Measurements from ENCODE around the gene NRTN.
A peak's percentile ranks its signal among the peaks of the same experiment; 100 is the strongest.

GRCh38 chr19:5864725-5865486 is 60.0 kb downstream of the NRTN start:
- TF ChIP-seq MAFK (IDR thresholded peaks at IDR 0.05; ENCODE audit: low read depth, low read length) (no peak), CTCF (conservative IDR thresholded peaks at IDR 0.05; ENCODE audit: low read depth, low read length) (0 out of 2 replicates have a peak, but pooled peaks have one; percentile 3), POLR2A (IDR thresholded peaks at IDR 0.05; ENCODE audit: low read depth, low read length) (no peak), MAZ (IDR thresholded peaks at IDR 0.05; ENCODE audit: borderline replicate concordance, low read depth, low read length) (no peak), SMC3 (IDR thresholded peaks at IDR 0.05; ENCODE audit: low read depth, low read length) (no peak), BHLHE40 (IDR thresholded peaks at IDR 0.05; ENCODE audit: low read depth, low read length) (no peak), MXI1 (IDR thresholded peaks at IDR 0.05; ENCODE audit: borderline replicate concordance, low read depth, low read length) (no peak)

All from IMR-90 (cell line).